ENCODE measurements around the gene TNNI2.

The TNNI2 gene

DNA sequence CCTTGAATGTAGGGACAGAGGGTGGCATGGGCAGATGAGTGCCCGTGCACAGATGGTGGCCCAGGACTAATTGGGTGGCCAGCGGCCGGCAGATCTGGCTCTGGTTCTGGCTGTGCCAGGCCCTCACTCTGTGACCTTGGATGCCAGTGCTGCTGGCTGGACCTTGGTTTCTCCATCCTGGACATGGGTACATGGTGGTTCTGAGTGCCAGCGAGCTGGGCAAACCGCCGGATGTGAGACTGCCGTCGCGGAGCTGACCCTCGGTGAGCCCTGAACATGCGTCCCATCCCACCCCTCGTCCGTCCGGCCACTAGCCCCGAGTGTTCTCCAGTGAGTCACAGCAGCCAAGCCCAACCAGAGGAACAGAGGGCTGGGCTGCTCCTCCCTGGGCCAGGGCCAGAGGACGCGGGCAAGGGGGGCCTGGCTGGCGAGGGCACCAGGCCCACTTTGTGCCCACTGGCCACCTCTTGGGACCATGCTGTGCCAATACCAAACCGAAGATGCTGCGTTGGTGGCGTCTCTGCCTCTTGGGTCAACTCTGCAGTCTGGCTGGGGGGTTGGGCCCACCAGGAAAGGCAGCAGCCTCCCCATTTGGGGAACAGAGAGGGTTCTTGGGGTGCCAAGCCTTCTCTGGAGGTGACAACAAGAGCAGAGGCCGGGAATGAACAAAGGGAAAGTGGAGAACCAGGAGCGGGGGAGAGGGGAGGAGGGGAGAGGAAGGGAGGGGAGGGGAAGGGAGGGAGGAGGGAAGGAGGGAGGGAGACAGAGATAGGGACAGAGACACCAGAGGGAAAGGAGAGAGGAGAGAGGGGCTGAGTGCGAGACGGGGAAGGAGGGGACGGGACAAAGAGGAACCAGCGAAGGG is 24.8 kb downstream of the TNNI2 start:
- CTCF ChIA-PET: interaction anchor here (0.6 to 1.4 kb wide), 3 partner anchors 90 to 1094 kb away, joined by 3 to 5 read pairs (median 5); no protein-coding TSS in a partner anchor
- H3K4me1 ChIP-seq (ENCODE audit: control insufficient read depth, insufficient read depth, low read length): no peaks in the 10 kb centered on the region
- no peak overlapping the region for H3K4me3 ChIP-seq (ENCODE audit: low read depth, low read length)
- POLR2A ChIA-PET: no interaction called here
- H3K9me3 ChIP-seq (ENCODE audit: control insufficient read depth, insufficient read depth, low read depth, low read length): no peaks in the 10 kb centered on the region
- no peaks in the 10 kb centered on the region for H3K36me3 ChIP-seq (ENCODE audit: control insufficient read depth in 2 of 2, insufficient read depth in 1 of 2, low read length in 2 of 2)
- no peak overlapping the region for H3K27ac ChIP-seq (ENCODE audit: extremely low read depth, low read depth, low read length)
- TF ChIP-seq ZIC2 (tag by site-specific recombination; IDR thresholded peaks at IDR 0.05): no peak
- no peak for TF ChIP-seq ZNF266 (tag by site-specific recombination; IDR thresholded peaks at IDR 0.05; ENCODE audit: low read depth)
- TF ChIP-seq ZBTB21 (tag by site-specific recombination; IDR thresholded peaks at IDR 0.05): no peak
- TF ChIP-seq, protein P1, sequence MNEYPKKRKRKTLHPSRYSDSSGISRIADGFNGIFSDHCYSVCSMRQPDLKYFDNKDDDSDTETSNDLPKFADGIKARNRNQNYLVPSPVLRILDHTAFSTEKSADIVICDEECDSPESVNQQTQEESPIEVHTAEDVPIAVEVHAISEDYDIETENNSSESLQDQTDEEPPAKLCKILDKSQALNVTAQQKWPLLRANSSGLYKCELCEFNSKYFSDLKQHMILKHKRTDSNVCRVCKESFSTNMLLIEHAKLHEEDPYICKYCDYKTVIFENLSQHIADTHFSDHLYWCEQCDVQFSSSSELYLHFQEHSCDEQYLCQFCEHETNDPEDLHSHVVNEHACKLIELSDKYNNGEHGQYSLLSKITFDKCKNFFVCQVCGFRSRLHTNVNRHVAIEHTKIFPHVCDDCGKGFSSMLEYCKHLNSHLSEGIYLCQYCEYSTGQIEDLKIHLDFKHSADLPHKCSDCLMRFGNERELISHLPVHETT (tag by site-specific recombination; IDR thresholded peaks at IDR 0.05): no peak
- TF ChIP-seq ZBTB10 (tag by site-specific recombination; IDR thresholded peaks at IDR 0.05): 0 out of 2 replicates have a peak, but pooled peaks have one; percentile 14
- no peak for TF ChIP-seq KLF7 (tag by site-specific recombination; IDR thresholded peaks at IDR 0.05; ENCODE audit: borderline replicate concordance)
- no peak for TF ChIP-seq ZNF114 (tag by site-specific recombination; IDR thresholded peaks at IDR 0.05)
- no peak for TF ChIP-seq TCF7L2 (IDR thresholded peaks at IDR 0.05; ENCODE audit: borderline replicate concordance, low read depth, low read length)
- TF ChIP-seq ZNF423 (tag by site-specific recombination; IDR thresholded peaks at IDR 0.05): no peak
- no peak for TF ChIP-seq ZNF19 (tag by site-specific recombination; IDR thresholded peaks at IDR 0.05; ENCODE audit: low read depth)
- TF ChIP-seq MEIS1 (CRISPR knock-in tag; IDR thresholded peaks at IDR 0.05; ENCODE audit: borderline replicate concordance): no peak
- TF ChIP-seq, protein P2, sequence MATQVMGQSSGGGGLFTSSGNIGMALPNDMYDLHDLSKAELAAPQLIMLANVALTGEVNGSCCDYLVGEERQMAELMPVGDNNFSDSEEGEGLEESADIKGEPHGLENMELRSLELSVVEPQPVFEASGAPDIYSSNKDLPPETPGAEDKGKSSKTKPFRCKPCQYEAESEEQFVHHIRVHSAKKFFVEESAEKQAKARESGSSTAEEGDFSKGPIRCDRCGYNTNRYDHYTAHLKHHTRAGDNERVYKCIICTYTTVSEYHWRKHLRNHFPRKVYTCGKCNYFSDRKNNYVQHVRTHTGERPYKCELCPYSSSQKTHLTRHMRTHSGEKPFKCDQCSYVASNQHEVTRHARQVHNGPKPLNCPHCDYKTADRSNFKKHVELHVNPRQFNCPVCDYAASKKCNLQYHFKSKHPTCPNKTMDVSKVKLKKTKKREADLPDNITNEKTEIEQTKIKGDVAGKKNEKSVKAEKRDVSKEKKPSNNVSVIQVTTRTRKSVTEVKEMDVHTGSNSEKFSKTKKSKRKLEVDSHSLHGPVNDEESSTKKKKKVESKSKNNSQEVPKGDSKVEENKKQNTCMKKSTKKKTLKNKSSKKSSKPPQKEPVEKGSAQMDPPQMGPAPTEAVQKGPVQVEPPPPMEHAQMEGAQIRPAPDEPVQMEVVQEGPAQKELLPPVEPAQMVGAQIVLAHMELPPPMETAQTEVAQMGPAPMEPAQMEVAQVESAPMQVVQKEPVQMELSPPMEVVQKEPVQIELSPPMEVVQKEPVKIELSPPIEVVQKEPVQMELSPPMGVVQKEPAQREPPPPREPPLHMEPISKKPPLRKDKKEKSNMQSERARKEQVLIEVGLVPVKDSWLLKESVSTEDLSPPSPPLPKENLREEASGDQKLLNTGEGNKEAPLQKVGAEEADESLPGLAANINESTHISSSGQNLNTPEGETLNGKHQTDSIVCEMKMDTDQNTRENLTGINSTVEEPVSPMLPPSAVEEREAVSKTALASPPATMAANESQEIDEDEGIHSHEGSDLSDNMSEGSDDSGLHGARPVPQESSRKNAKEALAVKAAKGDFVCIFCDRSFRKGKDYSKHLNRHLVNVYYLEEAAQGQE (tag by site-specific recombination; IDR thresholded peaks at IDR 0.05): no peak
- TF ChIP-seq ZNF311 (tag by site-specific recombination; IDR thresholded peaks at IDR 0.05; ENCODE audit: borderline replicate concordance): no peak
- no peak for TF ChIP-seq YY1 (tag by site-specific recombination; IDR thresholded peaks at IDR 0.05)
- TF ChIP-seq GLI4 (tag by site-specific recombination; IDR thresholded peaks at IDR 0.05): no peak
- TF ChIP-seq KLF8 (tag by site-specific recombination; IDR thresholded peaks at IDR 0.05): no peak
- TF ChIP-seq, protein P3, sequence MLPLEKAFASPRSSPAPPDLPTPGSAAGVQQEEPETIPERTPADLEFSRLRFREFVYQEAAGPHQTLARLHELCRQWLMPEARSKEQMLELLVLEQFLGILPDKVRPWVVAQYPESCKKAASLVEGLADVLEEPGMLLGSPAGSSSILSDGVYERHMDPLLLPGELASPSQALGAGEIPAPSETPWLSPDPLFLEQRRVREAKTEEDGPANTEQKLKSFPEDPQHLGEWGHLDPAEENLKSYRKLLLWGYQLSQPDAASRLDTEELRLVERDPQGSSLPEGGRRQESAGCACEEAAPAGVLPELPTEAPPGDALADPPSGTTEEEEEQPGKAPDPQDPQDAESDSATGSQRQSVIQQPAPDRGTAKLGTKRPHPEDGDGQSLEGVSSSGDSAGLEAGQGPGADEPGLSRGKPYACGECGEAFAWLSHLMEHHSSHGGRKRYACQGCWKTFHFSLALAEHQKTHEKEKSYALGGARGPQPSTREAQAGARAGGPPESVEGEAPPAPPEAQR (tag by site-specific recombination; IDR thresholded peaks at IDR 0.05): no peak
- no peak for TF ChIP-seq ZNF677 (tag by site-specific recombination; IDR thresholded peaks at IDR 0.05)
- no peak for TF ChIP-seq KLF9 (tag by site-specific recombination; IDR thresholded peaks at IDR 0.05; ENCODE audit: low read depth)
- TF ChIP-seq ZNF837 (tag by site-specific recombination; IDR thresholded peaks at IDR 0.05): no peak
- TF ChIP-seq SP2 (tag by site-specific recombination; IDR thresholded peaks at IDR 0.05): no peak
- no peak for TF ChIP-seq ZNF701 (tag by site-specific recombination; IDR thresholded peaks at IDR 0.05)
- TF ChIP-seq, protein P4, sequence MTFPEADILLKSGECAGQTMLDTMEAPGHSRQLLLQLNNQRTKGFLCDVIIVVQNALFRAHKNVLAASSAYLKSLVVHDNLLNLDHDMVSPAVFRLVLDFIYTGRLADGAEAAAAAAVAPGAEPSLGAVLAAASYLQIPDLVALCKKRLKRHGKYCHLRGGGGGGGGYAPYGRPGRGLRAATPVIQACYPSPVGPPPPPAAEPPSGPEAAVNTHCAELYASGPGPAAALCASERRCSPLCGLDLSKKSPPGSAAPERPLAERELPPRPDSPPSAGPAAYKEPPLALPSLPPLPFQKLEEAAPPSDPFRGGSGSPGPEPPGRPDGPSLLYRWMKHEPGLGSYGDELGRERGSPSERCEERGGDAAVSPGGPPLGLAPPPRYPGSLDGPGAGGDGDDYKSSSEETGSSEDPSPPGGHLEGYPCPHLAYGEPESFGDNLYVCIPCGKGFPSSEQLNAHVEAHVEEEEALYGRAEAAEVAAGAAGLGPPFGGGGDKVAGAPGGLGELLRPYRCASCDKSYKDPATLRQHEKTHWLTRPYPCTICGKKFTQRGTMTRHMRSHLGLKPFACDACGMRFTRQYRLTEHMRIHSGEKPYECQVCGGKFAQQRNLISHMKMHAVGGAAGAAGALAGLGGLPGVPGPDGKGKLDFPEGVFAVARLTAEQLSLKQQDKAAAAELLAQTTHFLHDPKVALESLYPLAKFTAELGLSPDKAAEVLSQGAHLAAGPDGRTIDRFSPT (tag by site-specific recombination; IDR thresholded peaks at IDR 0.05): peak; percentile 100
- TF ChIP-seq SCRT2 (tag by site-specific recombination; IDR thresholded peaks at IDR 0.05): no peak
- TF ChIP-seq ZNF133 (tag by site-specific recombination; IDR thresholded peaks at IDR 0.05): no peak
- TF ChIP-seq ZNF292 (tag by site-specific recombination; IDR thresholded peaks at IDR 0.05; ENCODE audit: borderline replicate concordance, low read depth): no peak
- no peak for TF ChIP-seq ZNF596 (tag by site-specific recombination; IDR thresholded peaks at IDR 0.05)

All from HEK293 (cell line).